Panc1 (cell line): ENCODE data around the gene RILP. TPM values are rescaled to one million over a fixed set of nuclear protein-coding genes. Genes with fewer than 3 reads are reported as not detected.

Experiments
- ATAC-seq: fragments of 200-7000 bp; cut with Tn5 transposase; 2 replicates; pipeline ENCODE4 v1.9.1; 2020; ENCODE audit warnings: mild to moderate bottlenecking, moderate library complexity
- BruUV-seq: library from RNA; stranded (reverse); fragments of 400-500 nt; replicated peaks from 2 replicates; lab custom pipeline; 2021; lab: Mats Ljungman, UMichigan
- CTCF ChIA-PET: fragments of 300-600 bp; sonication (Branson Sonifier 250); formaldehyde crosslinking; loops from one replicate; lab custom pipeline; 2022; ENCODE audit warnings: antibody characterized with exemption; lab: Charles Lee
- POLR2A ChIA-PET: fragments of 300-600 bp; sonication (Branson Sonifier 250); formaldehyde crosslinking; loops from one replicate; lab custom pipeline; 2022; ENCODE audit warnings: antibody characterized with exemption; lab: Charles Lee
- DNase-seq: peaks from one replicate; pipeline ENCODE4 v3.0.0-alpha.2; 2010; ENCODE audit warnings: low read depth, low spot score
- H3K27ac ChIP-seq: 2 replicates; pipeline ENCODE4 v1.5.1; 2011; ENCODE audit warnings: mild to moderate bottlenecking, low read length, inconsistent platforms
- H3K27me3 ChIP-seq: fragments of 200-500 bp; sonication (Bioruptor generic); 2 replicates; pipeline ENCODE4 v1.6.0; 2014; ENCODE audit warnings: low read length, inconsistent platforms; ENCODE audit not compliant: control insufficient read depth, insufficient read depth
- H3K36me3 ChIP-seq: fragments of 200-500 bp; sonication (Bioruptor generic); 2 replicates; pipeline ENCODE4 v1.5.1; 2014; ENCODE audit warnings: inconsistent platforms, mild to moderate bottlenecking, low read length, moderate library complexity; ENCODE audit not compliant: control insufficient read depth, insufficient read depth
- H3K4me1 ChIP-seq: 2 replicates; pipeline ENCODE4 v1.5.1; 2011; ENCODE audit warnings: inconsistent platforms, mild to moderate bottlenecking, low read length, moderate library complexity; ENCODE audit not compliant: control insufficient read depth, insufficient read depth
- H3K4me3 ChIP-seq, 2 experiments: 2 replicates each; pipeline ENCODE4 v1.5.1; 2011 to 2012; ENCODE audit warnings: low read depth in 2 of 2, low read length in 2 of 2, mild to moderate bottlenecking in 2 of 2, inconsistent platforms in 1 of 2, moderate library complexity in 1 of 2
- H3K9me3 ChIP-seq: fragments of 200-500 bp; sonication (Bioruptor generic); 2 replicates; pipeline ENCODE4 v1.5.1; 2014; ENCODE audit warnings: low read depth, mild to moderate bottlenecking, inconsistent platforms, low read length, moderate library complexity; ENCODE audit not compliant: control insufficient read depth, insufficient read depth
- POLR2AphosphoS5 ChIP-seq: IDR thresholded peaks from 2 replicates; pipeline ENCODE4 v1.6.1; 2012; ENCODE audit warnings: mild to moderate bottlenecking, low read depth, low read length, moderate library complexity
- SIN3A ChIP-seq: IDR thresholded peaks from 2 replicates; pipeline ENCODE4 v1.6.1; 2012; ENCODE audit warnings: low read depth, mild to moderate bottlenecking, low read length, moderate library complexity, borderline replicate concordance; ENCODE audit not compliant: insufficient read depth
- TCF7L2 ChIP-seq: IDR thresholded peaks from 2 replicates; pipeline ENCODE4 v1.6.1; 2011; ENCODE audit warnings: mild to moderate bottlenecking, low read depth, low read length, inconsistent platforms
- in situ Hi-C: cut with HindIII; loops from 2 replicates; pipeline ENCODE4 v1.10.0; 2016; ENCODE audit warnings: low sequenced_read_pairs, low pct_unique_long_range_greater_than_20kb
- intact Hi-C: fragments of 100-400 bp; cut with micrococcal nuclease; formaldehyde crosslinking; loops from one replicate; pipeline ENCODE4 v1.10.0; 2022; ENCODE audit not compliant: unreplicated experiment
- total RNA-seq: library from RNA; stranded (reverse); gene quantifications from one replicate; pipeline ENCODE4 v1.2.1, GENCODE V29; 2021; ENCODE audit not compliant: unreplicated experiment
- TF ChIP-seq, protein P1 (sequence below), 2 experiments: IDR thresholded peaks; 2 replicates each; pipeline ENCODE4 v1.6.1; 2011 to 2012; ENCODE audit warnings: low read depth in 2 of 2, control low read depth in 1 of 2, low read length in 1 of 2, mild to moderate bottlenecking in 1 of 2, moderate library complexity in 1 of 2; ENCODE audit not compliant: insufficient read depth in 1 of 2
- TF ChIP-seq, protein P2 (sequence below): fragments of 450-650 bp; IDR thresholded peaks from 2 replicates; pipeline ENCODE4 v1.5.1; 2017; ENCODE audit warnings: mild to moderate bottlenecking

Gene RILP
- total RNA-seq, 1 experiment from 2014 or later: 20.8 TPM

DNA sequence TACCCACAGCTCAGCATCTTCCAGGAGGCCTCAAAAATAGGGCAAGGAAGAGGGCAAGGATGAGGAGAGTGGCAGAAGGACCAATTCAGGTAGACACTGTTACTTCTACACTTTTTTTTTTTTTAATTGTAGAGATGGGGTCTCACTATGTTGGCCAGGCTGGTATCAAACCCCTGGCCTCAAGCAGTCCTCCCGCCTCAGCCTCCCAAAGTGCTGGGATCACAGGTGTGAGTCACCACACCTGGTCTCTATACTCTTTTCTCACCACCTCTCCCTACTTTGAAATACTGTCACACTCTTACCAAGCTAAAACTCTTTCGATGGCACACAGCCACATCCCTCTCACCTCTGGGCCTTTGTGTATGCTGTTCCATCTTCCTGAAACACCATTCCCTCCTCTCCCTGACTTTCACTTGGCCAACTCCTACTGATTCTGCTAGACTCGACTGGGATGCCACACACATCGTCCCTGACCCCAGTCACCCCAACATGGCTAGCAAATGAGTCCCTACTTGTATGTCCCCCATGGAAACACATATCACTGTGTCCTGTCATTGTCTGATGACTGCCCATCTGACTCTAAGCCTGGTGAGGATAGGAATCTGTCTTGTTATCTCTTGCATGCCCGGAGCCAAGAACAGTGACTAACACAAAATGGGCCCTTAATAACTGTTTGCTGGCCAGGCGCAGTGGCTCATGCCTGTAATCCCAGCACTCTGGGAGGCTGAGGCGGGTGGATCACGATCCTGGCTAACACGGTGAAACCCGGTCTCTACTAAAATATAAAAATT lies 13.8 kb downstream of the RILP start:
- no TSS peak for BruUV-seq
- intact Hi-C loops: no loop called here
- in situ Hi-C loops: no loop called here
- POLR2A ChIA-PET: interaction anchor here (0.6 kb wide), 1 partner anchor 21 kb away, joined by 3 read pairs; no protein-coding TSS in a partner anchor
- CTCF ChIA-PET: no interaction called here
- H3K4me1 ChIP-seq: peaks cover 3% of the 10 kb centered on the region; the same call in 1 of the 2 replicates
- DNase-seq: no peak
- H3K4me3 ChIP-seq: no peak overlapping the region
- no peaks in the 10 kb centered on the region for H3K27me3 ChIP-seq
- no peak overlapping the region for H3K27ac ChIP-seq
- ATAC-seq: no peak
- no peaks in the 10 kb centered on the region for H3K9me3 ChIP-seq
- TF ChIP-seq, protein P1, sequence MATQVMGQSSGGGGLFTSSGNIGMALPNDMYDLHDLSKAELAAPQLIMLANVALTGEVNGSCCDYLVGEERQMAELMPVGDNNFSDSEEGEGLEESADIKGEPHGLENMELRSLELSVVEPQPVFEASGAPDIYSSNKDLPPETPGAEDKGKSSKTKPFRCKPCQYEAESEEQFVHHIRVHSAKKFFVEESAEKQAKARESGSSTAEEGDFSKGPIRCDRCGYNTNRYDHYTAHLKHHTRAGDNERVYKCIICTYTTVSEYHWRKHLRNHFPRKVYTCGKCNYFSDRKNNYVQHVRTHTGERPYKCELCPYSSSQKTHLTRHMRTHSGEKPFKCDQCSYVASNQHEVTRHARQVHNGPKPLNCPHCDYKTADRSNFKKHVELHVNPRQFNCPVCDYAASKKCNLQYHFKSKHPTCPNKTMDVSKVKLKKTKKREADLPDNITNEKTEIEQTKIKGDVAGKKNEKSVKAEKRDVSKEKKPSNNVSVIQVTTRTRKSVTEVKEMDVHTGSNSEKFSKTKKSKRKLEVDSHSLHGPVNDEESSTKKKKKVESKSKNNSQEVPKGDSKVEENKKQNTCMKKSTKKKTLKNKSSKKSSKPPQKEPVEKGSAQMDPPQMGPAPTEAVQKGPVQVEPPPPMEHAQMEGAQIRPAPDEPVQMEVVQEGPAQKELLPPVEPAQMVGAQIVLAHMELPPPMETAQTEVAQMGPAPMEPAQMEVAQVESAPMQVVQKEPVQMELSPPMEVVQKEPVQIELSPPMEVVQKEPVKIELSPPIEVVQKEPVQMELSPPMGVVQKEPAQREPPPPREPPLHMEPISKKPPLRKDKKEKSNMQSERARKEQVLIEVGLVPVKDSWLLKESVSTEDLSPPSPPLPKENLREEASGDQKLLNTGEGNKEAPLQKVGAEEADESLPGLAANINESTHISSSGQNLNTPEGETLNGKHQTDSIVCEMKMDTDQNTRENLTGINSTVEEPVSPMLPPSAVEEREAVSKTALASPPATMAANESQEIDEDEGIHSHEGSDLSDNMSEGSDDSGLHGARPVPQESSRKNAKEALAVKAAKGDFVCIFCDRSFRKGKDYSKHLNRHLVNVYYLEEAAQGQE (IDR thresholded peaks at IDR 0.05; ENCODE audit: insufficient read depth in 1 of 2, low read depth in 2 of 2, low read length in 1 of 2): no peak
- TF ChIP-seq POLR2AphosphoS5 (no peak), TCF7L2 (no peak), SIN3A (no peak)
- TF ChIP-seq, protein P2, sequence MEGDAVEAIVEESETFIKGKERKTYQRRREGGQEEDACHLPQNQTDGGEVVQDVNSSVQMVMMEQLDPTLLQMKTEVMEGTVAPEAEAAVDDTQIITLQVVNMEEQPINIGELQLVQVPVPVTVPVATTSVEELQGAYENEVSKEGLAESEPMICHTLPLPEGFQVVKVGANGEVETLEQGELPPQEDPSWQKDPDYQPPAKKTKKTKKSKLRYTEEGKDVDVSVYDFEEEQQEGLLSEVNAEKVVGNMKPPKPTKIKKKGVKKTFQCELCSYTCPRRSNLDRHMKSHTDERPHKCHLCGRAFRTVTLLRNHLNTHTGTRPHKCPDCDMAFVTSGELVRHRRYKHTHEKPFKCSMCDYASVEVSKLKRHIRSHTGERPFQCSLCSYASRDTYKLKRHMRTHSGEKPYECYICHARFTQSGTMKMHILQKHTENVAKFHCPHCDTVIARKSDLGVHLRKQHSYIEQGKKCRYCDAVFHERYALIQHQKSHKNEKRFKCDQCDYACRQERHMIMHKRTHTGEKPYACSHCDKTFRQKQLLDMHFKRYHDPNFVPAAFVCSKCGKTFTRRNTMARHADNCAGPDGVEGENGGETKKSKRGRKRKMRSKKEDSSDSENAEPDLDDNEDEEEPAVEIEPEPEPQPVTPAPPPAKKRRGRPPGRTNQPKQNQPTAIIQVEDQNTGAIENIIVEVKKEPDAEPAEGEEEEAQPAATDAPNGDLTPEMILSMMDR: no peak
- no peaks in the 10 kb centered on the region for H3K36me3 ChIP-seq

DNA sequence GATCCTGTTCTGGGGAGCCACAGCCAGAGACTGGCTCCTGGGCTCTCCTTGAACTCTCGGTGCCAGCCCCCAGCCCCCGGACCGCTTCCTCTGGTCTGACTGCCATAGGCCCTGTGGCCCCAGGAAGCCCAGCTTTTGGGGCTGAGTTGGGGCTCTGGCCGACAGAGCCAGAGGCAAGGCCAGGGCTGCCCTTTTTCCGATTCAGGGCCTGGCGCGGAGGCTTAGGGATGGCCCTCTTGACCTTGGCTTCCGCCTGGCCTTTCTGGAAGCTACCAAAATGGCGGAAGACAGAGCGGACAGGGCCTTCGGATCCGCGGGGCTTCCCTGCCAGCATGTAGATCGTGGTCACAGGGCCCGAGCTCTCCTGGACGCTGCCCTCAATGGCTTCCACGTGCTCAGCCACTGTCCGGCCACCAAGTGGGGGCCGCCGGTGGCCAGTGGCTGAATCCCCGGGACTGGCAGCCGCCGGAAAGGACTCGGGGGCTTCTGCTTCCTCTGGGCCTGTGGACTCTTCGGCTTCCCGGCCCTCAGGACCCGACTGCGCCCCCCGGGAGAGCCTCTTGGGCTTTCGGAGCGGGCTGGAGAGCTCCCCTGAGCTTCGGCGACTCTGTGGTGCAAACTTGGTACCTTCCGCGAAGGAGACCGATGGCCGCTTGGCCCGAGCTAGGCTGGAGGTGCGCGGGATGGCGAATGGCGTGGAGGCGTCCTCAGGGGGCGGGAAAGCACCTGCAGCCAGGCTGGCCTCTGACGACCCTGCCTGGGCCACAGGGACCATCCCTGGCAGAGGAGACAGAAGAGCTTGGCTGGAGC lies 14.6 kb downstream of the RILP start:
- DNase-seq: no peak
- Histone ChIP-seq H3K4me1 (no peaks in the 10 kb centered on the region), H3K27me3 (no peaks in the 10 kb centered on the region), H3K9me3 (no peaks in the 10 kb centered on the region), H3K27ac (no peak overlapping the region), H3K36me3 (no peaks in the 10 kb centered on the region), H3K4me3 (no peak overlapping the region)
- no TSS peak for BruUV-seq
- intact Hi-C loops (no loop called here), in situ Hi-C loops (no loop called here)
- ChIA-PET POLR2A (interaction anchor here (0.6 kb wide), 1 partner anchor 20 kb away, joined by 3 read pairs; no protein-coding TSS in a partner anchor), CTCF (no interaction called here)
- ATAC-seq: no peak
- TF ChIP-seq, protein P2: no peak
- TF ChIP-seq, protein P1 (IDR thresholded peaks at IDR 0.05; ENCODE audit: insufficient read depth in 1 of 2, low read depth in 2 of 2, low read length in 1 of 2): no peak
- no peak for TF ChIP-seq SIN3A
- no peak for TF ChIP-seq POLR2AphosphoS5
- no peak for TF ChIP-seq TCF7L2
